GM19467 (cell line): Measurements from ENCODE around the gene KIAA1328.
"Not testable (repeated sequence)": the region's sequence is repeated elsewhere in the genome, so short reads cannot be mapped to it uniquely, and the experiment has no call there.

Experiments used
- ATAC-seq: cut with Tn5 transposase; IDR thresholded peaks from one replicate; pipeline ENCODE4 v1.9.1; 2021; ENCODE audit warnings: mild to moderate bottlenecking, moderate library complexity; ENCODE audit not compliant: unreplicated experiment

KIAA1328 gene

GRCh38 chr18:36879796-36880195 lies 50.9 kb downstream of the KIAA1328 start:
- ATAC-seq: not testable (repeated sequence)

- no peak for ATAC-seq
Observed at GRCh38 chr18:36885981-36886380, 57.1 kb downstream of the KIAA1328 start.

- no peak for ATAC-seq
Observed at GRCh38 chr18:36887114-36887513, 58.2 kb downstream of the KIAA1328 start.

GRCh38 chr18:36887864-36888263 lies 58.9 kb downstream of the KIAA1328 start:
- ATAC-seq: no peak

- no peak for ATAC-seq
Observed at GRCh38 chr18:36888778-36889177, 59.9 kb downstream of the KIAA1328 start.

GRCh38 chr18:36889321-36889720 lies 60.4 kb downstream of the KIAA1328 start:
- ATAC-seq: no peak

- ATAC-seq: no peak
Observed at GRCh38 chr18:36889742-36890141, 60.8 kb downstream of the KIAA1328 start.

- no peak for ATAC-seq
Observed at GRCh38 chr18:36890598-36890997, 61.7 kb downstream of the KIAA1328 start.

GRCh38 chr18:36893227-36893626 lies 64.3 kb downstream of the KIAA1328 start:
- no peak for ATAC-seq

GRCh38 chr18:36895606-36896005 lies 66.7 kb downstream of the KIAA1328 start:
- ATAC-seq: no peak

GRCh38 chr18:36897253-36897652 lies 68.3 kb downstream of the KIAA1328 start:
- no peak for ATAC-seq

- no peak for ATAC-seq
Observed at GRCh38 chr18:36899289-36899688, 70.4 kb downstream of the KIAA1328 start.

- ATAC-seq: no peak
Observed at GRCh38 chr18:36900466-36900865, 71.5 kb downstream of the KIAA1328 start.

GRCh38 chr18:36901277-36901701 lies 72.4 kb downstream of the KIAA1328 start:
- no peak for ATAC-seq

- ATAC-seq: no peak
Observed at GRCh38 chr18:36903215-36903928, 74.4 kb downstream of the KIAA1328 start.

GRCh38 chr18:36905571-36905970 lies 76.6 kb downstream of the KIAA1328 start:
- ATAC-seq: no peak

GRCh38 chr18:36909282-36909681 lies 80.4 kb downstream of the KIAA1328 start:
- not testable (repeated sequence) for ATAC-seq

- no peak for ATAC-seq
Observed at GRCh38 chr18:36912887-36913286, 84.0 kb downstream of the KIAA1328 start.

- ATAC-seq: no peak
Observed at GRCh38 chr18:36917907-36918306, 89.0 kb downstream of the KIAA1328 start.

GRCh38 chr18:36929601-36930000 lies 100.7 kb downstream of the KIAA1328 start:
- ATAC-seq: no peak

GRCh38 chr18:36931106-36931505 lies 102.2 kb downstream of the KIAA1328 start:
- ATAC-seq: no peak

GRCh38 chr18:36933552-36933951 lies 104.6 kb downstream of the KIAA1328 start:
- ATAC-seq: no peak

GRCh38 chr18:36934884-36935283 lies 106.0 kb downstream of the KIAA1328 start:
- ATAC-seq: no peak
